K562 (cell line): Measurements from ENCODE around the gene SAPCD1. TPM values are rescaled to one million over a fixed set of nuclear protein-coding genes. Genes with fewer than 3 reads are reported as not detected.

Experiments
- ATAC-seq: fragments of 200-7000 bp; cut with Tn5 transposase; 3 replicates; pipeline ENCODE4 v1.9.1; 2020; ENCODE audit warnings: moderate library complexity
- BruUV-seq: library from RNA; stranded (reverse); fragments of 400-500 nt; replicated peaks from 2 replicates; lab custom pipeline; 2021; lab: Mats Ljungman, UMichigan
- CTCF ChIA-PET: fragments of 300-600 bp; formaldehyde crosslinking; extraction: SDS; loops from one replicate; lab custom pipeline; 2021; ENCODE audit warnings: low intra/inter-chr PET ratio; lab: Yijun Ruan, JAX
- POLR2A ChIA-PET: fragments of 300-600, 350-650 bp; sonication (Branson Sonifier 250); formaldehyde crosslinking; extraction: SDS; loops from one replicate; lab custom pipeline; 2021; ENCODE audit warnings: antibody characterized with exemption, inconsistent platforms; lab: Yijun Ruan, JAX
- DNase-seq, 4 experiments: peaks; one replicate each; pipeline versions ENCODE4 v3.0.0 to v3.0.0-alpha.2; 2011 to 2018; ENCODE audit warnings: low spot score in 3 of 4, mixed read lengths in 3 of 4; ENCODE audit errors: extremely low read depth in 1 of 4
- FAIRE-seq: peaks from 2 replicates; lab custom pipeline; 2011; peaks lifted over from hg19 to GRCh38; lab: Jason Lieb, UNC
- H2AFZ ChIP-seq: 2 replicates; pipeline ENCODE4 v1.6.0; 2011; ENCODE audit warnings: low read depth, low read length, control low read depth, inconsistent platforms
- H3K27ac ChIP-seq: fragments of 200-600 bp; 3 replicates; pipeline ENCODE4 v1.8.0; 2011; ENCODE audit warnings: low read depth, mild to moderate bottlenecking, control low read depth, inconsistent platforms, low read length, moderate library complexity, mixed read lengths; ENCODE audit errors: extremely low read depth
- H3K27me3 ChIP-seq, 2 experiments: fragments of 300-600 bp in 1 of 2; 2 replicates in 1 of 2; 3 replicates in 1 of 2; pipeline versions ENCODE4 v1.6.0 to v1.8.0; 2011; ENCODE audit warnings: inconsistent platforms in 2 of 2, low read length in 2 of 2, mild to moderate bottlenecking in 1 of 2, mixed read lengths in 1 of 2, moderate library complexity in 1 of 2; ENCODE audit not compliant: control insufficient read depth in 2 of 2, insufficient read depth in 2 of 2
- H3K36me3 ChIP-seq: fragments of 300-600 bp; 3 replicates; pipeline ENCODE4 v1.8.0; 2011; ENCODE audit warnings: mild to moderate bottlenecking, low read length, inconsistent platforms; ENCODE audit not compliant: control insufficient read depth, insufficient read depth
- H3K4me1 ChIP-seq, 2 experiments: fragments of 200-600 bp in 1 of 2; replicated peaks in 1 of 2; 2 replicates in 1 of 2; 3 replicates in 1 of 2; pipeline versions ENCODE4 v1.5.1 to v1.8.0; 2011; ENCODE audit warnings: inconsistent platforms in 2 of 2, low read length in 2 of 2, mild to moderate bottlenecking in 1 of 2, mixed read lengths in 1 of 2, moderate library complexity in 1 of 2; ENCODE audit not compliant: control insufficient read depth in 2 of 2, insufficient read depth in 2 of 2
- H3K4me2 ChIP-seq: 2 replicates; pipeline ENCODE4 v1.6.1; 2011; ENCODE audit warnings: low read length, control low read depth, inconsistent platforms, mixed read lengths; ENCODE audit not compliant: insufficient read depth
- H3K4me3 ChIP-seq: fragments of 200-600 bp; sonication (generic), shearing (Covaris generic); 2 replicates; pipeline ENCODE4 v1.5.1; 2016; ENCODE audit warnings: control low read depth, inconsistent platforms
- H3K79me2 ChIP-seq: fragments of 200-600 bp; 3 replicates; pipeline ENCODE4 v1.8.0; 2011; ENCODE audit warnings: low read length, inconsistent platforms; ENCODE audit not compliant: control insufficient read depth, insufficient read depth
- H3K9ac ChIP-seq, 2 experiments: 2 replicates each; pipeline versions ENCODE4 v1.6.0 to v1.6.1; 2011; ENCODE audit warnings: low read depth in 2 of 2, low read length in 2 of 2, control low read depth in 1 of 2, inconsistent platforms in 1 of 2, mild to moderate bottlenecking in 1 of 2, mixed read lengths in 1 of 2; ENCODE audit not compliant: insufficient read depth in 1 of 2
- H3K9me1 ChIP-seq: one replicate; pipeline ENCODE4 v1.6.0; 2011; ENCODE audit warnings: inconsistent platforms, mild to moderate bottlenecking, low read length, moderate library complexity; ENCODE audit not compliant: control insufficient read depth, insufficient read depth
- H3K9me3 ChIP-seq: replicated peaks from 2 replicates; pipeline ENCODE4 v1.5.1; 2011; ENCODE audit warnings: low read depth, low read length, inconsistent platforms; ENCODE audit not compliant: control insufficient read depth, insufficient read depth
- H4K20me1 ChIP-seq: replicated peaks from 2 replicates; pipeline ENCODE4 v1.6.1; 2011; ENCODE audit warnings: low read length, inconsistent platforms, mixed read lengths; ENCODE audit not compliant: control insufficient read depth, insufficient read depth
- CSDE1 ChIP-seq, 2 experiments: fragments of 450-650 bp; IDR thresholded peaks; 2 replicates each; pipeline ENCODE4 v1.6.1; 2016; ENCODE audit warnings: mild to moderate bottlenecking in 1 of 2
- KLF13 ChIP-seq: fragments of 450-650 bp; IDR thresholded peaks from 2 replicates; pipeline ENCODE4 v1.6.1; 2016; ENCODE audit warnings: missing genetic modification characterization, low read depth, mild to moderate bottlenecking, missing compliant biosample characterization, moderate library complexity, borderline replicate concordance
- NR4A1 ChIP-seq, 2 experiments: fragments of 250-450 bp in 1 of 2; fragments of 450-650 bp in 1 of 2; sonication (Bioruptor Pico) in 1 of 2; IDR thresholded peaks; 2 replicates each; pipeline versions ENCODE4 v1.4.0 to v1.6.1; 2016 to 2020; ENCODE audit warnings: mild to moderate bottlenecking in 2 of 2, missing compliant biosample characterization in 1 of 2, missing genetic modification characterization in 1 of 2, moderate library complexity in 1 of 2
- PHF8 ChIP-seq: fragments of 200-600 bp; sonication (generic); IDR thresholded peaks from 2 replicates; pipeline ENCODE4 v1.6.1; 2012; ENCODE audit warnings: mixed run types, mild to moderate bottlenecking, inconsistent platforms, low read length, moderate library complexity, borderline replicate concordance
- SIX5 ChIP-seq, 2 experiments: IDR thresholded peaks; 2 replicates each; pipeline ENCODE4 v1.6.1; 2011; ENCODE audit warnings: low read length in 2 of 2, borderline replicate concordance in 1 of 2, low read depth in 1 of 2, mild to moderate bottlenecking in 1 of 2, moderate library complexity in 1 of 2; ENCODE audit not compliant: insufficient read depth in 1 of 2
- SLC30A9 ChIP-seq: fragments of 250-450 bp; sonication (Bioruptor Pico); IDR thresholded peaks from 2 replicates; pipeline ENCODE4 v1.8.0; 2022; ENCODE audit warnings: mild to moderate bottlenecking, moderate library complexity
- TAL1 ChIP-seq: fragments of 450-650 bp; IDR thresholded peaks from 2 replicates; pipeline ENCODE4 v1.6.1; 2016; ENCODE audit warnings: mild to moderate bottlenecking
- ZBED1 ChIP-seq: IDR thresholded peaks from 2 replicates; pipeline ENCODE4 v1.6.1; 2014
- ZC3H11A ChIP-seq: IDR thresholded peaks from 2 replicates; pipeline ENCODE4 v1.6.1; 2012; ENCODE audit warnings: low read depth, low read length, improper control_type of control experiment
- ZKSCAN8 ChIP-seq: fragments of 200-800 bp; sonication (Bioruptor generic); IDR thresholded peaks from 2 replicates; pipeline ENCODE4 v1.6.1; 2016; ENCODE audit warnings: missing genetic modification characterization, missing compliant biosample characterization
- ZNF695 ChIP-seq: fragments of 450-650 bp; formaldehyde crosslinking; IDR thresholded peaks from 2 replicates; pipeline ENCODE4 v1.4.0; 2020; ENCODE audit warnings: mild to moderate bottlenecking, moderate library complexity
- WGBS: fragments of 100-300 bp; shearing (Covaris generic); methylation state at CpG from one replicate; pipeline ENCODE4 v1.1.6; 2016; ENCODE audit warnings: low coverage, mixed read lengths; ENCODE audit not compliant: insufficient coverage; ENCODE audit errors: missing lambda C conversion rate; 5-methylcytosine and 5-hydroxymethylcytosine counted together
- in situ Hi-C: fragments of 300-500 bp; cut with MboI; formaldehyde crosslinking; loops from 4 replicates; pipeline ENCODE4 v1.15.0; 2018; ENCODE audit warnings: inconsistent platforms, mixed read lengths
- intact Hi-C: fragments of 100-400 bp; cut with micrococcal nuclease; formaldehyde crosslinking; loops from 2 replicates; pipeline ENCODE4 v1.14.2; 2022
- polyA plus RNA-seq, 8 experiments: library from polyadenylated mRNA; depleted of rRNA in 4 of 8; stranded (reverse) in 5 of 8; unstranded in 3 of 8; fragments of >200 nt; fragmentation: Nextera tagmentation in 2 of 8; fragmentation: Illumina TruSeq in 1 of 8; extraction: Ambion mirVana in 2 of 8; extraction: Trizol in 1 of 8; gene quantifications; 2 replicates each; pipeline versions ENCODE4 v1.2.1 to v1.2.3, GENCODE V29; 2011 to 2014; ENCODE audit warnings: inconsistent platforms in 1 of 8, missing spikeins in 1 of 8
- total RNA-seq, 7 experiments: library from RNA; depleted of rRNA in 6 of 7; stranded (reverse); fragments of >200 nt in 6 of 7; fragmentation: Illumina TruSeq in 2 of 7; extraction: Trizol in 2 of 7; gene quantifications; 2 replicates each; pipeline versions ENCODE4 v1.2.1 to v1.2.3, GENCODE V29; 2011 to 2021; ENCODE audit warnings: low replicate concordance in 1 of 7
- TF ChIP-seq, protein P1 (sequence below): fragments of 450-650 bp; conservative IDR thresholded peaks from 2 replicates; pipeline ENCODE4 v1.6.1; 2016; ENCODE audit warnings: missing genetic modification characterization, low read depth, mild to moderate bottlenecking, missing compliant biosample characterization, moderate library complexity
- TF ChIP-seq, protein P2 (sequence below): sonication (generic); formaldehyde crosslinking; IDR thresholded peaks from 2 replicates; pipeline ENCODE4 v1.8.0; 2022; ENCODE audit warnings: mild to moderate bottlenecking, missing genetic modification reagents
- TF ChIP-seq, protein P3 (sequence below): fragments of 250-450 bp; sonication (Bioruptor Pico); IDR thresholded peaks from 2 replicates; pipeline ENCODE4 v1.4.0; 2020; ENCODE audit warnings: mild to moderate bottlenecking

Gene SAPCD1
- total and polyA plus RNA-seq, 9 of the 15 experiments (the other 6 are each of a cell fraction or from before 2014, with no cell fraction given): 2.6 to 30.2 (median 7.4) TPM

DNA sequence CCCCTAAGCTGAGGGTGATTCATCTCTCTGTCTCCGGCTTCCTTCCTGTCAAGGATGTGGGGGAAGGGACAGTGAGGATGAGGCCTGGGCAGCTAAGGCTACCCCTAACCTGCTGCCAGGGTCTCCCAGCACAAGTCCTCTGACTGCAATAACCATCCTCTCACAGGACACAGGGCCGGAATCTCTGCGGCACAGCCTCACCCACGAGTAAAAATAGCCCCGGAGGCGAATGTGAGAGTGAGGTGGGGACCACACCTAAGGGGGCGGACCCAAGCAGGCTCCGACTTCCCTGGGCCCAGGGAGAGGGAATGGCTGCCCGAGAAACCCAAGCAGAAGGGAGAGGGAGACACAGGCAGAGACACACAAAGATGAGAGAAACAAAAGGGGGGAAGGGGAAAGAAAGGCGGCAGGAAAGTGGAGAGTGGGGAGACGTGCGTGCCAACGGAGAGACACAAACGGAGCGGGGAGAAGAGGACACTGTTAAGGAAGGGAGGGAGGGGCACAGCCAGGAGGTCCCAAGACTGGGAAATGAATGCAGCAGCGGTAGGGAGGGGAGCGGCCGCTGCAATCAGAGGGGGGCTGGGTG, 27.5 kb upstream of the SAPCD1 start (continued):
- TF ChIP-seq PHF8: peak; percentile 35; the same call in 1 of the 2 replicates

DNA sequence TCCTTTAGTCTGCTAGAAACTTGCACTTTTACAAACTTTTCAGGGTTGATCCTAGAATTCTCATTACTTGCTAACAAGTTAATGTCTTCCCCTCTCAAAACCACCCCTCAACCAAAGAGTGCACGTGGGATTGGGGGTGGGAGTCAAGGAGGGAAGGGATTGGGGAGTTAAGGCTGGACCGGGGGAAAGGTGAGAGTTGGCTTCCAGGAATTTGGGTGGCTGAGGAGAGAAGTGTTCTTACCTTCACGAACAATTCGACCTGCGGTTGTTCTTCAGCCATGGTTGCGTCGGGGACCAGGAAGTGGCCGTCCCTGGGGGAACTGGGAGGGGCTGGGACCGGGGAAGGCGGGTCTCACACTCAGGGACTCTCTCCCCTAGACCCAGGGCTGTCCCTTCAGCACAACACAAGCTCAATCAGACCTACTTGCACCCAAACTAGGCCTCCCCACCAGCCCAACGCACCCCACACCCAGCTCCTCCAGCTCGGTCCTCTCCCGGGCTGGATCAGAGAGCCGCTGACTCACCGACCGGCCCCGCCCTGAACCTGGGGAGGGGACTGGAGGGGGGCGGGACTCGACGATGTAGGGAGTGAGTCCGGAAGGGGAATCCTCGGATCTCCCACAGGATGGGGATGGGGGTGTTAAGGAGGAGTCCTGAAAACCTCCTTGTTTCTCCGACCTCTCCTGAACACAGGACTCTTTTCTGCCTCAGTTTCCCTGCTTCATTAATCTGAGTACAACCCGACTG, 26.3 kb upstream of the SAPCD1 start, which contains the start of gene CLIC1:
TSS of gene CLIC1 (minus strand) at position 510 of the 747 bp plus-strand sequence. CDS start at position 280, 230 bp downstream.
- Histone ChIP-seq H3K9me3 (no peaks in the 10 kb centered on the region), H3K4me3 (peak within 1 kb of the TSS; percentile 77), H3K27me3 (no peaks in the 10 kb centered on the region), H4K20me1 (peaks cover 24% of the 10 kb centered on the region), H3K9ac (peak within 1 kb of the TSS; percentile 99), H3K27ac (peak within 1 kb of the TSS; percentile 95), H3K4me2 (peak within 1 kb of the TSS; percentile 100), H3K4me1 (peaks cover 46 to 54% of the 10 kb centered on the region in 2 experiments), H2AFZ (peak within 1 kb of the TSS; percentile 73), H3K9me1 (no peaks in the 10 kb centered on the region), H3K79me2 (peaks cover 87% of the 10 kb centered on the region), H3K36me3 (peaks cover 50% of the 10 kb centered on the region)
- POLR2A ChIA-PET: interaction anchor here (0.5 to 13.1 kb wide), 32 partner anchors 9 to 349 kb away, joined by 3 to 236 read pairs (median 6); partner anchors contain the start of genes ABHD16A, BAG6, C6orf47 and CSNK2B
- ATAC-seq (peak; percentile 71), FAIRE-seq (peak; percentile 89), DNase-seq (peak; percentile 97 to 99 (median 98))
- BruUV-seq: TSS peak; percentile 59
- WGBS: 1% methylated on average over 24 of the region's 24 CpGs
- intact Hi-C loops (loop anchor here (10.0 kb wide), 1 partner anchor 239 kb away; the partner anchor contains the start of gene DXO), in situ Hi-C loops (no loop called here)
- CTCF ChIA-PET: no interaction called here
- 0 out of 2 replicates have a peak, but pooled peaks have one; percentile 46 for TF ChIP-seq ZC3H11A
- TF ChIP-seq KLF13: peak; percentile 26; the same call in 1 of the 2 replicates
- TF ChIP-seq CSDE1 (IDR thresholded peaks at IDR 0.05): no peak
- TF ChIP-seq ZNF695 (CRISPR knock-in tag): peak; percentile 78; the same call in 1 of the 2 replicates
- TF ChIP-seq, protein P1, sequence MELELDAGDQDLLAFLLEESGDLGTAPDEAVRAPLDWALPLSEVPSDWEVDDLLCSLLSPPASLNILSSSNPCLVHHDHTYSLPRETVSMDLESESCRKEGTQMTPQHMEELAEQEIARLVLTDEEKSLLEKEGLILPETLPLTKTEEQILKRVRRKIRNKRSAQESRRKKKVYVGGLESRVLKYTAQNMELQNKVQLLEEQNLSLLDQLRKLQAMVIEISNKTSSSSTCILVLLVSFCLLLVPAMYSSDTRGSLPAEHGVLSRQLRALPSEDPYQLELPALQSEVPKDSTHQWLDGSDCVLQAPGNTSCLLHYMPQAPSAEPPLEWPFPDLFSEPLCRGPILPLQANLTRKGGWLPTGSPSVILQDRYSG (tag): peak; percentile 43; the same call in 1 of the 2 replicates
- TF ChIP-seq ZKSCAN8: no peak
- TF ChIP-seq, protein P2, sequence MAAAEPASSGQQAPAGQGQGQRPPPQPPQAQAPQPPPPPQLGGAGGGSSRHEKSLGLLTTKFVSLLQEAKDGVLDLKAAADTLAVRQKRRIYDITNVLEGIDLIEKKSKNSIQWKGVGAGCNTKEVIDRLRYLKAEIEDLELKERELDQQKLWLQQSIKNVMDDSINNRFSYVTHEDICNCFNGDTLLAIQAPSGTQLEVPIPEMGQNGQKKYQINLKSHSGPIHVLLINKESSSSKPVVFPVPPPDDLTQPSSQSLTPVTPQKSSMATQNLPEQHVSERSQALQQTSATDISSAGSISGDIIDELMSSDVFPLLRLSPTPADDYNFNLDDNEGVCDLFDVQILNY (CRISPR knock-in tag): peak; percentile 68
- TF ChIP-seq SIX5 (IDR thresholded peaks at IDR 0.05; ENCODE audit: borderline replicate concordance in 1 of 2, insufficient read depth in 1 of 2, low read depth in 1 of 2, low read length in 2 of 2): no peak
- no peak for TF ChIP-seq TAL1
- no peak for TF ChIP-seq NR4A1 (CRISPR knock-in tag; IDR thresholded peaks at IDR 0.05)
- peak; percentile 76 for TF ChIP-seq NR4A1 (tag; IDR thresholded peaks at IDR 0.05)
- TF ChIP-seq SLC30A9 (CRISPR knock-in tag): 0 out of 2 replicates have a peak, but pooled peaks have one; percentile 3
- TF ChIP-seq ZBED1: no peak
- TF ChIP-seq, protein P3, sequence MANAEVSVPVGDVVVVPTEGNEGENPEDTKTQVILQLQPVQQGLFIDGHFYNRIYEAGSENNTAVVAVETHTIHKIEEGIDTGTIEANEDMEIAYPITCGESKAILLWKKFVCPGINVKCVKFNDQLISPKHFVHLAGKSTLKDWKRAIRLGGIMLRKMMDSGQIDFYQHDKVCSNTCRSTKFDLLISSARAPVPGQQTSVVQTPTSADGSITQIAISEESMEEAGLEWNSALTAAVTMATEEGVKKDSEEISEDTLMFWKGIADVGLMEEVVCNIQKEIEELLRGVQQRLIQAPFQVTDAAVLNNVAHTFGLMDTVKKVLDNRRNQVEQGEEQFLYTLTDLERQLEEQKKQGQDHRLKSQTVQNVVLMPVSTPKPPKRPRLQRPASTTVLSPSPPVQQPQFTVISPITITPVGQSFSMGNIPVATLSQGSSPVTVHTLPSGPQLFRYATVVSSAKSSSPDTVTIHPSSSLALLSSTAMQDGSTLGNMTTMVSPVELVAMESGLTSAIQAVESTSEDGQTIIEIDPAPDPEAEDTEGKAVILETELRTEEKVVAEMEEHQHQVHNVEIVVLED: peak; percentile 24; the same call in 1 of the 2 replicates
